DMS79 treated with DMSO at 0.1 percent for 48 hours (cell line): ENCODE results near the gene SNX21.
A peak's percentile ranks its signal among the peaks of the same experiment; 100 is the strongest.

Experiments
- DNase-seq: peaks from one replicate; lab custom pipeline; 2025; lab: John Stamatoyannopoulos, UW

Gene SNX21

DNA sequence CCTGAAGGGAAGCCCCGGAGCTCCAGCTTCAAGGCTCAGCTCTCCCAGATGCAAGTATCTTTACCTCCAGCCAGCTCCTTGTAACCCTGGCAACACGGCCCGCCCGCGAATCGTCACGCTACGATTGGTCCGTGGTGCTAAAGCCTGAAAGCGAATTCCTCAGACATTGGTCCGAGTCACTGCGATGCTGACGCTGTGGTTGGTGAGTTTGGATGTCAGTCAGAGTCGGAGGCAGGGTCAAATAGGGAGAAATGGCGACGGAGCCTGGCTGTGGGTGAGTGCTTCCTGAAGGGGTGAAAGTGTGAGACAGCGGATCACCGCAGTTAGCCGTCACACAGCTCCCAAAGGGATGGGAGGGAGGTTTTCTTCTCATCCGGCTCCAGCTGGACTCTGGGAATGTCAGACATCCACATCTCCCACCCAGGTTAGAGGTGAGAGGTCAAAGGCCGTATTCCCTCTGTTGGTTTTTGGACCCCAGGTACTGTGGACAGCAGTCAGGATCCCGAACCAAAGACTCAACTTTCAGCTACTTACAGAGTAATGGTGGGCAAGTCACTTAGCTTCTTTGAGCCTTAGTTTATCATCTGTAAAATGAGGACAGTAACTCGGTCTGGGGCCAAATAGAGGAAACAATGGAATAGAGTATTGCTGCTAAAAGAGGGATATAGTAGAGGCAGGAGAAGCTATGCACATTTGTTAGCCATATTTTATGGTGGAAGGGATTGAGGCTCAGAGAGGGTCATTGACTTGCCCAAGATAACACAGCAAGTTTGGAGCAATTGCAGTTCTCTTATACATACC, 47.6 kb downstream of the SNX21 start, which contains the start of gene ZSWIM1:
ZSWIM1 (plus strand) TSS at position 240 of the 801 bp plus-strand sequence. CDS start 1,366 bp downstream, outside the sequence.
- DNase-seq = peak; percentile 83

DNA sequence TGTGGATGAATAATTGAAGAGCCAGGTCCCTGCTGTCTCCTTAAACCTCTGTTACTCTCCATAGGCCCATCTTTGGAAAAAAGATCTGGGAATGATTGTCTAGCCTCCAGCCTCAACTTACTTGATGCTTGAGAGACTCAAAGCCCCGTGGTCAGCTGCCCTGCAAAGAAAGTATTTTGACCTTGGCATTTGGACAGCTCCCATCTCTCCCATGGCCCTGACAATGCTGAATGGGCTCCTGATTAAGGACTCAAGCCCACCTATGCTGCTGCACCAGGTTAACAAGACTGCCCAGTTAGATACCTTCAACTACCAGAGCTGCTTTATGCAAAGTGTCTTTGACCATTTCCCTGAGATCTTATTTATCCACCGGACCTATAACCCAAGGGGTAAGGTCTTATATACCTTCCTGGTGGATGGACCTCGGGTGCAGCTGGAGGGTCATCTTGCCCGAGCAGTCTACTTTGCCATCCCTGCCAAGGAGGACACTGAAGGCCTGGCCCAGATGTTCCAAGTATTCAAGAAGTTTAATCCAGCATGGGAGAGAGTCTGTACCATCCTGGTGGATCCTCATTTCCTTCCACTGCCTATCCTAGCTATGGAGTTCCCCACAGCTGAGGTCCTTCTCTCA, 49.0 kb downstream of the SNX21 start:
- DNase-seq = no peak

DNA sequence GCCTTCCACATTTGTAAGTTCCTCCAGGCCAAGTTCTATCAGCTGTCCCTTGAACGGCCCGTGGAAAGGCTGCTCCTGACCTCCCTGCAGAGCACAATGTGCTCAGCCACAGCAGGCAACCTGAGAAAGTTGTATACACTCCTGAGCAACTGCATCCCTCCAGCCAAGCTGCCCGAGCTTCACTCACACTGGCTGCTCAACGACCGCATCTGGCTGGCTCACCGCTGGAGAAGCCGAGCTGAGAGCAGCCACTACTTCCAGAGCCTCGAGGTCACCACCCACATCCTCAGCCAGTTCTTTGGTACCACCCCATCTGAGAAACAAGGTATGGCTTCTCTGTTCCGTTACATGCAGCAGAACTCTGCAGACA, 49.5 kb downstream of the SNX21 start:
- no peak for DNase-seq

DNA sequence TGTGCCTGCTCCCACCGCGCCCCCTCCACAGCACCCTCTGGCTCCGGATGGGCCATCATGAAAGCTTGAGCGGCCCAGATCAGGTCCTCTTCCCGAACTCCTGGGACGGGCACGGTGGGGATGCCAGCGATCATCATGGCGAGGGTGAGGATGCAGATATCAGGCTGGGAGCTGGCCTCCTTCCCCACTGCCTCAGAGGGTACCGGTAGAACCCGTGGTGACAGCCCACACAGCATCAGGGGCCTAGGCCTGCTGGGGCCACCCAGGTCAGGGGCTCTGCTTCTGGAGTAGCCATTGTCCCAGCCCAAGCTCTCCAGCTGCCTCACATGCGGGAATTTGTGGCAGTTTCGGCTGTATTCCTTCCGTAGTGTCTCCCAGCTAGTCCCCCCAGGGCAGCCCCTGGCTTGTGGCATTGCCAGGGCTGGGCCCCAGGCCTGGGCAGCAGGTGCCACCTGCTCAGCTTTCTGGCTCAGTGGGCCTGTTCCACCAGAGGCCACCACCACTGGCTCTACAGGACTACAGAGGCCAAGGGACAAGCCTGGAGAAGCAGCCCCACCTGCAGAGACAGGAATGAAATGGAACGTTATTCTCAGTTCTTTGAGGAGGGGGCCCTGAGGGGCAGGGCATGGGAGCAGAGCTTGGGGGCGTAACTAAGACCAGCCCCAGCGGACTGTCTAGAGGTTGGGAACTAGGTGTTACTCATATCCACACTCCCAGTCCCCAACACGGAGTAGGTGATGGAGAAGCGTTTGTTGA, 53.2 kb downstream of the SNX21 start:
- no peak for DNase-seq

DNA sequence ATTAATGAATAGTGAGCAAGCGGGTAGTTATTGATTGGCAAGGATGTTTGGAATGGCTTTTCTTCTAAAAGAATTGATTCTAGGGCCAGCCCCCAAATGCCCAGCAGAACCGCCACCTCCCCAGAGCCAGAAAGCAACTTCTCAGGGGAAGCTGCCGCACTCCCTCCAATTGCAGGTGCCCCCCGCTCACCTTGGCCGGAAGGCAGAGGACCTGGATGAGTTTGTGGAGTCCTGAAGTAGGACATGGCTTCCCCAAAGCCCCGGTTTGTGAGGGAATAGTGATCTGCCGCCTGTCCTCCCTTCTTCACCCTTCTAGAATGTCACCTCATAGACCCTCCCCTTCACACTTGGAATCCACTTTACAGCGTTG, 53.7 kb downstream of the SNX21 start, which contains the start of gene SPATA25:
SPATA25 (minus strand) TSS at position 277 of the 370 bp plus-strand sequence; CDS start at position 245, 32 bp downstream.
- DNase-seq = no peak

DNA sequence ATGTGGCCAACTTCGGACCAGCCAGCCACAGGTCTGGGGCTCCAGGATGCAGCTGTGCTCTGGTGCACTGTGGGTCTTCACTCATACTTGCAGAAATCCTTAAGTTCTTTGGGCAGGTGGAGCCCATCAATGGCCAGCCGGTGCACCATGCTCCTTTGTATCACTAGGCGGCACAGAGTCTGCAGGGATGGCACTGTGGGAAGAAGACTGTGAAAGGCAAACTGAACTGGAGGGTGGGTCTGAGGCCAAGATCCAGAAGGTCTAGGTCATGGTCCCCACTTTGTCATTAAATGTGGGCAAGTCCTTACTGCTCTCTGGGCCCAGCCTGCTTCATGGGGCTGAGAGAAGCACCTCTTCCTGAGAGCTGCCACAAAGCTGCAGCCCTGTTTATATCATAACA, 55.1 kb downstream of the SNX21 start:
- DNase-seq = no peak

DNA sequence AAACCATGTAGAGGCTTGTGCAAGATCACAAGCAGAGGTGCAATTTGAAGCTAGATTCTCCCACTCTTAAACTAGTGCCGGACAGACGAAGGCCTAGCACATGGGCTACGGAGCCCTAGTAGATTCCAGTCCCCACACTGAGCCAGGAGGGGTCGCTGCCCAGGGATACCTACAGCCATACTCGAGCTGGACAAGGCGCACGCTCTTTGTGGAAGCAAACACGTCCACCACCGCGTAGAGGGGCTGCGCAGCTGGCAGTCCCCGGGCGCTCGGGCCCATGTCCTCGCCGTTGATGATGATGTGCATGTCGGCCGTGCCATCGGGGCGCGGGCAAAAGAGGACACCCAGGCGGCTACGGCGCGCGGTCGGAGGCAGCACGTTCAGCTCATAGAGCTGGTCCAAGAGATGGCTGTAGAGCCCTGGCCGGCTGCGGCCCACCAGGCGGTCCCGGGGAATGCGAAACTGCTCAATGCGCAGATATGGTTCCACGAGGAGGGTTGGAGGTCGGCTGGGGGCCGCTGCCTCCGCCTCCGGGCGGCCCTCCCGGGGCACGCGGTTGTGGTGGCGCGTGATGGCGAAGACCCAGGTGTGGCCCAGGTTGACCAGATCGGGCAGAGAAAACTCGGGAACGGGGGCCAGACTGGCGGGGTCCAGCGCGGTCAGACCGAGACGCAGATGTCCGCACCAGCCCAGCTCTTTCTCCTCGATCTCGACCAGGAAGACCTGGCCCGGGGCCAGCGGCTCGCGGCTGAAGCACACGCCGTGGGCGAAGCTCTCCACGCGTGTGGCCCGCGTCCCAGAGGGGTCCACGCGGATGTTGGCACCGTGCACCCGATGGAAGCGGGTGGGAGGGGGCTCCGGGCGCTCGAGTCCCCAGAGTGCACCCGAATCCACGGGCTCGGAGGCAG, 56.7 kb downstream of the SNX21 start:
- DNase-seq = no peak

DNA sequence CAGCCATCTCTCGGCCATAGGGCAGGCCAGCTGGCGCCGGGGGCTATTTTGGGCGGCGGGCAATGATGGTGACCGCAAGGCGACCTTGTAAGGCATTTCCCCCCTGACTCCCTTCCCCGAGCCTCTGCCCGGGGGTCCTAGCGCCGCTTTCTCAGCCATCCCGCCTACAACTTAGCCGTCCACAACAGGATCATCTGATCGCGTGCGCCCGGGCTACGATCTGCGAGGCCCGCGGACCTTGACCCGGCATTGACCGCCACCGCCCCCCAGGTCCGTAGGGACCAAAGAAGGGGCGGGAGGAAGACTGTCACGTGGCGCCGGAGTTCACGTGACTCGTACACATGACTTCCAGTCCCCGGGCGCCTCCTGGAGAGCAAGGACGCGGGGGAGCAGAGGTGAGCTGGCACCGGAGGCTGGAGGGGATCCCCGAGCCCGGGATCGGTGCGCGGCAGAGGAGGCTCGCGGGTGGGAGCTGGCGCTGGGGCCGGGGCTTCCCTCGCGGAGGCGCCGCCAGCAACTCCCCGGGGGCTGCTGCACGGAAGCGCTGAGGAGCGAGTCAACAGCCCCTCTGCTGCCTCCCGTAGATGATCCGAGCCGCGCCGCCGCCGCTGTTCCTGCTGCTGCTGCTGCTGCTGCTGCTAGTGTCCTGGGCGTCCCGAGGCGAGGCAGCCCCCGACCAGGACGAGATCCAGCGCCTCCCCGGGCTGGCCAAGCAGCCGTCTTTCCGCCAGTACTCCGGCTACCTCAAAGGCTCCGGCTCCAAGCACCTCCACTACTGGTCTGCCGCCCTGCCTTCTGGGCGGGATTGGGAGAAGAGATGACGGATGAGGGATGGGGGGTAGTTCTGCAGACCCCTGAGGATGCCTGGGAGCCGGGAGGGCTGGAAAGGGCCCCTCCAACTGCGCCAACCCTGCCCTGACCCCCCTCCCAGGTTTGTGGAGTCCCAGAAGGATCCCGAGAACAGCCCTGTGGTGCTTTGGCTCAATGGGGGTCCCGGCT, 57.7 kb downstream of the SNX21 start, which contains the start of the genes CTSA and NEURL2:
CTSA (plus strand) TSS at position 351 of the 999 bp plus-strand sequence; CDS start at position 585, 234 bp downstream.
NEURL2 (minus strand) TSS at position 224 of the 999 bp plus-strand sequence; CDS start at position 7, 217 bp downstream.
- peak; percentile 10 for DNase-seq

DNA sequence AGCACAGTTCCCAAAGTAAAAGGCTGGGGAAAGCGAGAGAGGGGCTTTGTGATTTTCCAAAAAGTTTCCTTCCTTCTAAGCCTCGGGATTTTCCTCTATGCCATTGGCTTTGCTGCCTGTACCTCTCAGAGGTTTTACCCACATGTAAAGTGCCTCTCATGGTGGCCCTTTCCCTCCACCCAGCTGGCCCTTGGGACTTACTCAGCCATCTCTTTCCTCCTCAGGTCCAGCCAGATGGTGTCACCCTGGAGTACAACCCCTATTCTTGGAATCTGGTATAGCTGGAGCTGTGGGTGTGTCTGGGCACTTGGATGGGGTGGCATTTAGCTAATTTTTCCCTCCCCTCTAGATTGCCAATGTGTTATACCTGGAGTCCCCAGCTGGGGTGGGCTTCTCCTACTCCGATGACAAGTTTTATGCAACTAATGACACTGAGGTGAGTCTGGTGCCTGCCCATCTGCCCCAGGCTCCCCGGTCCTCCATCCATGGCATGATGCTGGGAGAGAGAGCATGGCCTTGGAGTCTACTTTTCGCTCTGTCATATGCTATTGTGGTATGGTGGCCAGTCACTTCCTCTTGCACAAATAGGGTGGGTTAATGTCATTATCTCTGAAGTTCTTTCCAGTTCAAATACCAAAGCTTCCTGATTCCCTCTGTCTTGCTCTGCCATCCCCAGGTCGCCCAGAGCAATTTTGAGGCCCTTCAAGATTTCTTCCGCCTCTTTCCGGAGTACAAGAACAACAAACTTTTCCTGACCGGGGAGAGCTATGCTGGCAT, 58.6 kb downstream of the SNX21 start:
- DNase-seq = no peak
